Measurements from ENCODE around the gene RAB44.

Gene RAB44

GRCh38 chr6:36754582-36755434 is 57.2 kb downstream of the RAB44 start:
- peak in 1 of 2 donors; percentile 11 for DNase-seq

- DNase-seq = peak; percentile 74 to 80
Measured at GRCh38 chr6:36755435-36756348, 58.1 kb downstream of the RAB44 start.

GRCh38 chr6:36756786-36757185 is 59.2 kb downstream of the RAB44 start:
- peak in 1 of 2 donors; percentile 35 for DNase-seq

GRCh38 chr6:36757206-36757605 is 59.6 kb downstream of the RAB44 start:
- peak; percentile 42 to 52 for DNase-seq

DNA sequence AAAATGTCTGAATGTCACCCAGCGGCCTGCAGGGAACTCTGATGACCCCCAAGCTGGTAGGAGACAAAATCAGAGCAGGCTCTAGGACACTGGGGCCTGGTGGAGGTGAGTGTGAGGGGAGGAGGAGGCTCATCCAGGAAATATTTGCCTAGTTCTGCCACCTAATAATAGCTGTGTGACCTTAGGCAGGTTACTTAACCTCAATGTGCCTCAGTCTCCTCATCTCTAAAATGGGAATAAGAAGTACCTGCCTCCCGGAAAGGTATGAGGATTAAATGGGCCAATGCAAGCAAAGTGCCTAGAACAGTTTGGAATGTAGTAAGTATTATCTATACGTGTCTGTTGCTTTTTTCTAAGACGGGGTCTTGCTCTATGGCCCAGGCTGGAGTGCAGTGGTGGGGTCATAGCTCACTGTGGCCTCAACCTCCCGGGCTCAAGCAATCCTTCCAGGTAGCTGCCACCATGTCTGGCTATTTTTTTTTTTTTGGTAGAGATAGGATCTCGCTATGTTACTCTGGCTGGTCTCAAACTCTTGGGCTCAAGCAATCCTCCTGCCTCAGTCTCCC is 60.4 kb downstream of the RAB44 start:
- no peak for DNase-seq

GRCh38 chr6:36758516-36759147 is 61.0 kb downstream of the RAB44 start:
- no peak for DNase-seq

DNA sequence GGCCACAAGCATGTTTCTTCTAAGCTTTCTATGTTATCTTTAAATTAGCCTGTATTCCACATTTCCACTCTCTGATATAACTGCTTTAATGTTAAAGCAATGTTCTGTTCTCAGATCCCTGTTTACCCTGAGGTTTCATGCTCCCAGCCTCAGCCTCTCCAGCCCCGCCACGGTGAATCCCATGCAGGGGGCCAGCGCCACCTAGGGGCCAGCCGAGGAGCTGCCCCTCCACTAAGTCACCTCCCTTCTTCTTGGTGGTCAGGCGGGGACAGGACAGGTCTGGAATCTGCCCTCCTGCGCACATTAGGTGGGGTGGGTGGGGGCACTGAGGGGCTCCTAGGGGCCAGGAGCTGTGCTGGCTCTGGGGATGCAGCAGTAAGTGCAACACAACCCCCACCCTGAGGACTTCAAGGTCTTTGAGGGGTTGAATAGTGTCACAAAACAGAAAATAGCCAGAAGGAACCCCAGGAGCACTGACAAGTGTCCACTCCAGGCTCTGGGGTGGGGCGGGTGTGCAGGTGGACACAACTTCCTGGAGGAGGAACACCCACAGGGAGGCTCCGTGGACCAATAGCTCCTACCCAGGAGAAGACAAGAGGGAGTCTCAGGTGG is 61.6 kb downstream of the RAB44 start:
- peak; percentile 74 to 81 for DNase-seq

- DNase-seq = no peak
Measured at GRCh38 chr6:36760685-36761435, 63.2 kb downstream of the RAB44 start.

- DNase-seq = no peak
Measured at GRCh38 chr6:36762123-36762522, 64.5 kb downstream of the RAB44 start.

- no peak for DNase-seq
Measured at GRCh38 chr6:36765190-36765589, 67.6 kb downstream of the RAB44 start.

DNA sequence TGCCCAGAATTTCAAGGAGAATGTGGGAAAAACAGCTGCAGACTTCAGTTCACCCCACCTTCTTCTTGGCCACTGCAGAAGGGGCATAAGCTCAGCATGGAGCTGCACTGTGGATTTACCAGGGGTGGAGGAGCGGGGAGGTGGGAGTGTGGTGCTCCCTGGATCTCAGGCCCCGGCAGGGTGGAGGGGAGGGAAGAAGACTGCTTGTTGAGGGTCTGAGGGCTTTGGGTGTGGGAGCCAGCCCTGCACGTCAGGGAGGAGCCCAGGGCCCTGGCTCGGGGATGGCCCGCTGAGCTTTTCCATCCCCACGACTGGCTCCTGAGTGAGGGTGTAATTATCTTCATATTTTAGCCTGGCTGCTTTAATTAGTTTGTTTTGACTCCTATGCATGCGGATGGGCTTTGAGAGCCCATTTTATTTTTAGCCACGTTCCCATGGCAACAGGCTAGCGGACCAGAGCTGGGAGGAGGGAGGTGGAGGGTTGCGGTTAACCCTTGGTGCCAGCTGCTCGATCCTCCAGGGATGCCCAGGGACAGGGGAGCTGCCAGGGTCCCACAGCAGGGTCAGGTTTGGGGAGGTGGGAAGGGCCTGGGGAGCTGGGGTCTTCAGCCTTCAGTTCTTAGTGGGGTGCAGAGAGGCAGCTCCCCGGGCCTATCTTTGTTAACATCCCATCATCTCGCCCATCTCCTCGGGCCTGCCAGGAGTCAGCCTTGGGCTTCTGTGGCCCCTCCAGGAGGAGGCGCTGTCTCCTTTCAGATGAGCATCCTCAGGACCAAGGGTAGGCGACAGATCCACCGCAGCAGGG is 68.2 kb downstream of the RAB44 start:
- peak; percentile 87 to 89 for DNase-seq

DNA sequence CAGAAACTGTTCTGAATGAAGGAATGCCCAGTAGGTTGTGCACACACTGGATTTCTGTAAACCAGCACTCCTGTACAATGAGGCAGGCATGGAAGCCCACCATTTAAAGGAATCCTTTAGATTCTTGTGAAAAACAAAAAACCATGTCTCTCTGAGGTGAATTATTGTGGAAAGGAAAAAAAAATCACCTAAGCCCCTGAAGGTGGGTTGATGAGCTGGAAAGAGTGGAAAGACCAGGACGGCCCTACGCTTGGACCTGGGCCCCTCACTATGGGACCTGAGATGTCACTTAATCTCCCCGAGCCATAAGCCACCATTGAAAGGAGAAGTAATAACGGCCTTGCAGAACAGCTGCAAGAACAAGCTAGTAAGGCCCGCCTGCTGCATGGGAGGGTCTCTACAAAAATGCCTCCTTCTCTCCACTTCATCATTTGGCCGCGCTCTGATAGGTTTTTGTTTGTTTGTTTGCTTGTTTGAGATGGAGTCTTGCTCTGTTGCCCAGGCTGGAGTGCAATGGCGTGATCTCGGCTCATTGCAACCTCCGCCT is 68.8 kb downstream of the RAB44 start:
- DNase-seq = peak; percentile 13

DNA sequence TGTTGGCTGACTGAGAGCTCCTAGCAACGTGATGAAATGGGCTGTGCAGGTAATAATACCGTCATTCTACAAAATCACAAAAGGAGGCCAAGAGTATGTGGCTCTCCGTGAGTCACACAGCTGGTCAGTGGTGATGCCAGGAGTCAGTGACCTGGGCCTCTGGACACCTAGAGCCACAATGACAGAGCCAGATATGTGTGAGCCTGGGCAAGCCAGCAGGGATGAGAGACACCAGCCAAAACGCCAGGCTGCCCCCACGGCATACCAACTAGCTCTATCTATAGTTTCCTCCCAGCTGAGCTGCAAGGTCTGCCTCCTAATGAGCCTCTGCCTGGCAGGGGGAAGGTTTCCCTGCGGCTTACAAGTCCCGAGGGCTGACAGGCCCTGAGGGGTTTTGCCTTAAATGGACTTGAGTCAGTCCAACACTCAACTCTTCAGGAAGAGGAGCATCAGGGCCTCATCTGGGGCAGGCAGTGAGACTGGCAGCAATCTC is 71.6 kb downstream of the RAB44 start:
- no peak for DNase-seq

- peak; percentile 21 to 48 for DNase-seq
Measured at GRCh38 chr6:36769676-36770499, 72.3 kb downstream of the RAB44 start.

DNA sequence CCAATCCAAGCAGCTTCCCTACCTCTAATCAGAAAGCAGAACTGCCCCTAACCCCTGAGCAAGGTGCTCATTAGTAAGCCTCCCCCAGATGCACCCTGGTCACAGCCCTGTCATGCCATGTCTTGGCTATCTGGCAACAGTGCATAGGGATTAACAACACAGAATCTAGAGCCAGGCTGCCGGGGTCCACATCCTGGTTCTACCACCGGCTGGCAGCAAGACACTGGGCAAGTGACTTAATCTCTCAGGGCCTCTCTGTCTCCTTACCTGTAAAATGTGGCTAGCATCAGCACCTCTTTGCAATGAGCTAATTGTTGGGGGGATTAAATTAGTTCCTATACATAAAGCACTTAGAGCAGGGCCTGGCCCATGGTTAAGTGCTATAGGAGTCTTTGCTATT is 73.5 kb downstream of the RAB44 start:
- DNase-seq = no peak

DNA sequence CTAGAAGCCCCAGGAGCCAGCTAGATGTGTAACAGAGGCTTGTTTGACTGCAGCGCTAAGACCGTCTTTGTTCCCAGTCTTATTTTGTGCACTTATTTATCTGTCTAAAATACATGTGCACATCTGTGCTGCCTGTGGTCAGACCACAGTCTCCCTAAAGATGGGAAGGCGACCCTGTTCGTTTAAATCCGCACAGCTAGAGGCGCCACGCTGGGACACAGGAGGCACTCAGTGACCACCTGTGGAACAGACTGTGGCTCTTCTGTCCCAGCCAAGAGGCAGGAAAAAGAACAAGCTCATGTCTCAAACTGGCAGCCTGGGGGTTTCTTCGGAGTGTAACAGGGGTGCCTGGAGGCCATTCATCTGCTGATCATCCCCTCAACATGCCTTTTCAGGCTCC is 74.8 kb downstream of the RAB44 start:
- no peak for DNase-seq

DNA sequence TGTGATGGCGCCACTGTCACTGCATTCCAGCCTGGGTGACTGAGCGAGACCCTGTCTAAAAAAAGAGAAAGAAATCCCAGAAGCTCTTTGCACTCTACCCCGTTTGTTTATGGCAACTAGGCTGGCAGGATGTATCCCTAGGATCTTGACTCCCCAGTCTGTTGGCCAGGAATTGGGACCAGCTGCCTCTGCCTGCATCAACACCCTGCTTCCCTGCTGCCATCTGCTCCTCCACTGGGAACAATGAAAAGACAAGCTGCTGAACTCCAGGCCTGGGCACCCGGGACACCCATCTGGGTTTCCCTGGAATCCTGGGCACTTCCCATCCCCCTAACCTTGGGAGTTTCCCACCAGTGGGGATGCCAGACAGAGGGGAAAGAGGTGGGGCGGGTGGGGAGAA is 76.7 kb downstream of the RAB44 start:
- no peak for DNase-seq

DNA sequence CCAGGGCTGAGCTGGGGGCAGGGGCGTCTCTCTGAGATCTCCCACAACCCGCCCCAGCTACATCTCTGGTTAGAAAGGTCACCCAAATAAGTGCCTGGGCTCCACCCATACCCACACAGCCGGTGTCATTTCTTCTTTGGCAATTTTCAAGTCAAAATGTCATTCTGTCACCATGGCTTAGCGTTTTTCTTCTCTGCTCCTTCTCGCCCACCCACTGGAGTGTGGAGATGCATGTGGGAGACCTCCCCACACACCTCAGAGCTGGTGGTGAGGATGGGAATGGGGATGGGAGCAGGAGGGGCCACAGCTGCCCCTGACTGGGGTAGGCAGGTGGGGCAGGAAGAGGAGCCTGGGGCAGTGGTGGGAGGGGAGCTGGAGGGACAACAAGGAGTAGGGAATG is 78.5 kb downstream of the RAB44 start:
- DNase-seq = no peak

- peak; percentile 45 to 49 for DNase-seq
Measured at GRCh38 chr6:36777801-36778200, 80.2 kb downstream of the RAB44 start.

Data from inflammatory macrophage (primary cell).